Measurements from ENCODE around the gene LIPN. TPM values are rescaled to one million over a fixed set of nuclear protein-coding genes. Genes with fewer than 3 reads are reported as not detected.

Gene LIPN
- total and polyA plus RNA-seq, 8 donors = 1.1 TPM; not detected in 7

DNA sequence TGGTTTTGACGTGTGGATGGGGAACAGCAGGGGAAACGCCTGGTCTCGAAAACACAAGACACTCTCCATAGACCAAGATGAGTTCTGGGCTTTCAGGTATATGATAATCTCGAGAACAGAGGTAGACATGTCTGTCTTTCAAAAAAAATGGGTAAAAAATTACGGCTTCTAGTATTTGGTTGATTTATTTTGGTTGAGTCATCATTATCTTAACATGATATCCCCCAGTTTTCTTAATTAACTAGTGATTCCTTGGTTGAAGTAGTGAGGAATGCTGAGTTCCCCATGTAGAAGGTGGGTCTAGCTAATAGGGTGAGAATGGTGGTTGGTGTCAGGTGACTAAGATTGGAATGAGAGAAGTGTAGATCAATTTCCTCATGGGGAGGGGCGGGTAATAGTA is 53.4 kb downstream of the LIPN start:
- intact Hi-C loops (cut with DNase I; ENCODE audit: low total_unique reads) = no loop called here
- Histone ChIP-seq H3K27ac (no peak overlapping the region), H3K9me3 (no peaks in the 10 kb centered on the region), H3K4me1 (peaks cover 0 to 9% (median 1%) of the 10 kb centered on the region in 4 donors), H3K36me3 (no peaks in the 10 kb centered on the region), H3K4me3 (no peak overlapping the region), H3K27me3 (no peaks in the 10 kb centered on the region)
- TF ChIP-seq, protein P1, sequence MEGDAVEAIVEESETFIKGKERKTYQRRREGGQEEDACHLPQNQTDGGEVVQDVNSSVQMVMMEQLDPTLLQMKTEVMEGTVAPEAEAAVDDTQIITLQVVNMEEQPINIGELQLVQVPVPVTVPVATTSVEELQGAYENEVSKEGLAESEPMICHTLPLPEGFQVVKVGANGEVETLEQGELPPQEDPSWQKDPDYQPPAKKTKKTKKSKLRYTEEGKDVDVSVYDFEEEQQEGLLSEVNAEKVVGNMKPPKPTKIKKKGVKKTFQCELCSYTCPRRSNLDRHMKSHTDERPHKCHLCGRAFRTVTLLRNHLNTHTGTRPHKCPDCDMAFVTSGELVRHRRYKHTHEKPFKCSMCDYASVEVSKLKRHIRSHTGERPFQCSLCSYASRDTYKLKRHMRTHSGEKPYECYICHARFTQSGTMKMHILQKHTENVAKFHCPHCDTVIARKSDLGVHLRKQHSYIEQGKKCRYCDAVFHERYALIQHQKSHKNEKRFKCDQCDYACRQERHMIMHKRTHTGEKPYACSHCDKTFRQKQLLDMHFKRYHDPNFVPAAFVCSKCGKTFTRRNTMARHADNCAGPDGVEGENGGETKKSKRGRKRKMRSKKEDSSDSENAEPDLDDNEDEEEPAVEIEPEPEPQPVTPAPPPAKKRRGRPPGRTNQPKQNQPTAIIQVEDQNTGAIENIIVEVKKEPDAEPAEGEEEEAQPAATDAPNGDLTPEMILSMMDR (IDR thresholded peaks at IDR 0.05) = no peak
- TF ChIP-seq POLR2A (IDR thresholded peaks at IDR 0.05) (no peak), POLR2AphosphoS5 (IDR thresholded peaks at IDR 0.05) (no peak), EP300 (IDR thresholded peaks at IDR 0.05) (no peak)
- 89 to 93% (median 91%) methylated on average over 6 of the region's 6 CpGs for WGBS, 5 donors
- DNase-seq = no peak

DNA sequence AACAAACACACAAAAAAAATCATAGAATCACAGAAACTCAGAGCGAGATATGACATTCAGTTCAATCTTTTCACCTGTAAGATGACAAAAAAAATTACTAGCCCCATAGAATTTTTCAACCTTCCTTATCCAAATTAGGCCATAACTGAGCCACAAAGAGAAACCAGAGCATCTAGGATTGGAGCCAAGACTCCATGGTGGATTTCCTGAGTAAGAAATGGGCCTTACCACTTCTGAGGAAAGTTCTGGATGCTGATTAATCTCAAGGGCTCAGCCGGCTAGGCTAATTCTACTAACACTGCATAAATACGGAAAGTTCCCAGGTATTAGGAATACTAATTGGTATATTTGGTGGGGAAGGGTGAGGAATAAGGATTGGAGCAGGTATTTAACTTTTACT is 59.5 kb downstream of the LIPN start:
- H3K4me3 ChIP-seq = no peak overlapping the region
- peaks cover 0 to 15% (median 6%) of the 10 kb centered on the region in 4 donors for H3K36me3 ChIP-seq
- TF ChIP-seq POLR2A (IDR thresholded peaks at IDR 0.05) = no peak
- no peak for TF ChIP-seq POLR2AphosphoS5 (IDR thresholded peaks at IDR 0.05)
- TF ChIP-seq EP300 (IDR thresholded peaks at IDR 0.05) = no peak
- intact Hi-C loops (cut with DNase I; ENCODE audit: low total_unique reads) = no loop called here
- DNase-seq = no peak
- H3K4me1 ChIP-seq = peaks cover 0 to under 1% (median 0%) of the 10 kb centered on the region in 4 donors
- no peaks in the 10 kb centered on the region for H3K27me3 ChIP-seq
- no peak overlapping the region for H3K27ac ChIP-seq
- 77 to 92% (median 87%) methylated on average over 3 of the region's 3 CpGs for WGBS, 5 donors
- H3K9me3 ChIP-seq = no peaks in the 10 kb centered on the region

DNA sequence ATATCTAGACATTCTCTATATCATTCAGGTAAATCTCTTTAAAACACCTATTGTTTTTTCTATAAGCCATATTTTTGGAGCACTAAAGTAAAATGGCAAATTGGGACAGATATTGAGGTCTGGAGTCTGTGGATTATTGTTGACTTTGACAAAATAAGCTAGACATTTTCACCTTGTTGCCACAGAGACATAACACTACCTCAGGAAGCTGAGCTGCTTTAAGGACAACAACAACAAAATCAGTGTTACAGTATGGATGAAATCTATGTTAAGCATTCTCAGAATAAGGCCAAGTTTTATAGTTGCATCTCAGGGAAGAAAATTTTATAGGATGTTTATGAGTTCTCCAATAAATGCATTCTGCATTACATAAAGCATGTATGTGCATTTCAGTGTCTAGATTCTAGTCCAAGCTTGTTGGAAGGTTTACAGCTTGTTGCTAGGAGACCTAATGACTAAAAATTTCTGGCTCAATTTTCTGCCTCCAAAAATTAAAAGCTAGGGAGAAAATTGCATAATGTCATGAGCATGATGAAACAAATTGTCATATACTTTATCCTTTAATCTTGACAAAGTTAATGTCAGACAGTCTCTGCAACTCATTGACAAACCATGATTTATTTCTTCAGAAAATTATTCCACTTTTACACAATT is 61.1 kb downstream of the LIPN start:
- Histone ChIP-seq H3K27me3 (no peaks in the 10 kb centered on the region), H3K4me1 (no peaks in the 10 kb centered on the region), H3K36me3 (peaks cover 0 to 26% (median 12%) of the 10 kb centered on the region in 4 donors), H3K27ac (no peak overlapping the region), H3K9me3 (no peaks in the 10 kb centered on the region), H3K4me3 (no peak overlapping the region)
- peak in 1 of 2 donors; percentile 83 for DNase-seq
- intact Hi-C loops (cut with DNase I; ENCODE audit: low total_unique reads) = no loop called here
- TF ChIP-seq, protein P1 (IDR thresholded peaks at IDR 0.05) = no peak
- TF ChIP-seq EP300 (IDR thresholded peaks at IDR 0.05) = no peak
- TF ChIP-seq POLR2AphosphoS5 (IDR thresholded peaks at IDR 0.05) = no peak
- no peak for TF ChIP-seq POLR2A (IDR thresholded peaks at IDR 0.05)

DNA sequence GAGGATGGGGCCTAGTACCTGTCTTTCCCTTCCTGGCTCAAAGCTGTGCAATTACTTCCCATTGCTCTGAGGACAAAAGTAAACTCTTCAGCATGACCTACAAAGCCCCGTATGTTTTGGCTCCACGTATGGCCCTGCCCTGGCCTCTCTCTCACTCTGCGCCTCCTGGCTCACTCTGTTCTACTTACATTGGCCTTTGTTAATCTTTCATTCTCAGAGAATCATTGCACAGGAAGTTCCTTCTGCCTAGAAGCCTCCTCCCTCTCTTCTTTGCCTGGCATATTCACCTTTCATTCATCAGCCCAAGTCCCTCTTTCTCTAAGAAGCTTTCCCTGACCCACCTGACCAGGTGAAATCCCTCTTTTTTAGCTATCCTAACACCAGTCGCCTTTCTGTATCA is 66.6 kb downstream of the LIPN start:
- peaks cover 3 to 74% (median 28%) of the 10 kb centered on the region in 4 donors for H3K36me3 ChIP-seq
- no peak for DNase-seq
- 55 to 74% (median 64%) methylated on average over 4 of the region's 4 CpGs for WGBS, 5 donors
- intact Hi-C loops (cut with DNase I; ENCODE audit: low total_unique reads) = no loop called here
- no peaks in the 10 kb centered on the region for H3K4me1 ChIP-seq
- H3K27me3 ChIP-seq = no peaks in the 10 kb centered on the region
- H3K27ac ChIP-seq = no peak overlapping the region
- TF ChIP-seq POLR2AphosphoS5 (IDR thresholded peaks at IDR 0.05) (no peak), EP300 (IDR thresholded peaks at IDR 0.05) (no peak), POLR2A (IDR thresholded peaks at IDR 0.05) (no peak)
- TF ChIP-seq, protein P1 (IDR thresholded peaks at IDR 0.05) = no peak
- no peaks in the 10 kb centered on the region for H3K9me3 ChIP-seq
- H3K4me3 ChIP-seq = no peak overlapping the region

DNA sequence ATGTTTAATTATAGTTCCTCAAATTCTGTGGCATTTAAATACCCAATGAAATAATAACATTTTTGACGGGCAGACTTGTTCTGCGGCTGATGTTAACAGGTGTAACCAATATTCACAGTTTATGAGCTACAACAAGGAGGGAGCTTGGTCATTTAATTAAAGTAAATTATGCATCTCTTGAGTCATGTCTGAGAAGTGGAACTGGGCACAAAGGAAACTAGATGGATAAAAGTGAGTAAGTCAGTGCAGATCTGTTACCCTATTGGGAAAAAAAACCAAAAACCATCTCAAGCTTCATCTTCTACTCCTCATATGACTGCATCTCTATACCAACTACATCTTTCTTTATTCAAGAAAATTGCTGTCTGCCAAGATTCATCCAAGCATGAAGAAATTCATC is 67.9 kb downstream of the LIPN start:
- Histone ChIP-seq H3K27me3 (no peaks in the 10 kb centered on the region), H3K36me3 (peaks cover 3 to 77% (median 25%) of the 10 kb centered on the region in 4 donors), H3K4me3 (no peak overlapping the region), H3K4me1 (peaks cover 0 to 7% (median under 1%) of the 10 kb centered on the region in 4 donors), H3K9me3 (no peaks in the 10 kb centered on the region), H3K27ac (no peak overlapping the region)
- TF ChIP-seq POLR2A (IDR thresholded peaks at IDR 0.05) (no peak), EP300 (IDR thresholded peaks at IDR 0.05) (no peak), POLR2AphosphoS5 (IDR thresholded peaks at IDR 0.05) (no peak)
- TF ChIP-seq, protein P1 (IDR thresholded peaks at IDR 0.05) = no peak
- no peak for DNase-seq
- intact Hi-C loops (cut with DNase I; ENCODE audit: low total_unique reads) = no loop called here
- 93 to 97% (median 96%) methylated on average over 2 of the region's 2 CpGs for WGBS, 5 donors

All from stomach (tissue), 9 donors.